ENCODE results near the gene PGBD1. TPM values are rescaled to one million over a fixed set of nuclear protein-coding genes. Genes with fewer than 3 reads are reported as not detected.

The PGBD1 gene
- total and polyA plus RNA-seq, 2 of the 13 experiments (the other 11 are each of a cell fraction or from before 2014, with no cell fraction given), result 3.6 to 6.9 TPM

DNA sequence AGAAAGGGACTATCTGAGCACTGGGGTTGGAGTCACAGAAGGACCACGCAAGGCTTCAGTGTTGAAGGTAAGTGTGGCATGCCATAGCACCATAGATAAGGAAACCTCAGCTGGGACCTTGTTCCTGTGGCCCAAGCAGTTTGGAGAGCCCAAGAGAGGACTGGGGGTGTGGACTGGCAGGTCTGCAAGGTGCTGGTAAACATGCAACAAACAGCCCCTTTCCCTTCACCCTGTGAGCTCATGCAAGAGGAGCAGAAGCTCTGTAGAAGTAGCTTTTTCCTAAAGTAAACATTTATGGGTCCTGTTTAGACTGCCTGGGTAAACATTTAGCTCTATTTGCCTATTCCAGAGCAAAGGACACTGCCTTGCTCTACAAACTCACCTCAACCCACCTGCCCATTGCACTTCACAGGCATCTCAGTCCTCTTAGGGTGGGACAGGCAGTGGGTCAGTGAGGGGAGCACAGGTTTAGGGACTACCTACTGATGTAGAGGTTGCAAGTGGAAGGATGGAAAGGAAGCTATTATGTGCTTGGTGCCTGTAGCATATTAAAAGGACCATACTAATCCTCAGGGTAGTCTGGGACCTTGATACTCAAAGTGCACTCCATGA lies 42.5 kb downstream of the PGBD1 start (continued):
- TF ChIP-seq, protein P1, sequence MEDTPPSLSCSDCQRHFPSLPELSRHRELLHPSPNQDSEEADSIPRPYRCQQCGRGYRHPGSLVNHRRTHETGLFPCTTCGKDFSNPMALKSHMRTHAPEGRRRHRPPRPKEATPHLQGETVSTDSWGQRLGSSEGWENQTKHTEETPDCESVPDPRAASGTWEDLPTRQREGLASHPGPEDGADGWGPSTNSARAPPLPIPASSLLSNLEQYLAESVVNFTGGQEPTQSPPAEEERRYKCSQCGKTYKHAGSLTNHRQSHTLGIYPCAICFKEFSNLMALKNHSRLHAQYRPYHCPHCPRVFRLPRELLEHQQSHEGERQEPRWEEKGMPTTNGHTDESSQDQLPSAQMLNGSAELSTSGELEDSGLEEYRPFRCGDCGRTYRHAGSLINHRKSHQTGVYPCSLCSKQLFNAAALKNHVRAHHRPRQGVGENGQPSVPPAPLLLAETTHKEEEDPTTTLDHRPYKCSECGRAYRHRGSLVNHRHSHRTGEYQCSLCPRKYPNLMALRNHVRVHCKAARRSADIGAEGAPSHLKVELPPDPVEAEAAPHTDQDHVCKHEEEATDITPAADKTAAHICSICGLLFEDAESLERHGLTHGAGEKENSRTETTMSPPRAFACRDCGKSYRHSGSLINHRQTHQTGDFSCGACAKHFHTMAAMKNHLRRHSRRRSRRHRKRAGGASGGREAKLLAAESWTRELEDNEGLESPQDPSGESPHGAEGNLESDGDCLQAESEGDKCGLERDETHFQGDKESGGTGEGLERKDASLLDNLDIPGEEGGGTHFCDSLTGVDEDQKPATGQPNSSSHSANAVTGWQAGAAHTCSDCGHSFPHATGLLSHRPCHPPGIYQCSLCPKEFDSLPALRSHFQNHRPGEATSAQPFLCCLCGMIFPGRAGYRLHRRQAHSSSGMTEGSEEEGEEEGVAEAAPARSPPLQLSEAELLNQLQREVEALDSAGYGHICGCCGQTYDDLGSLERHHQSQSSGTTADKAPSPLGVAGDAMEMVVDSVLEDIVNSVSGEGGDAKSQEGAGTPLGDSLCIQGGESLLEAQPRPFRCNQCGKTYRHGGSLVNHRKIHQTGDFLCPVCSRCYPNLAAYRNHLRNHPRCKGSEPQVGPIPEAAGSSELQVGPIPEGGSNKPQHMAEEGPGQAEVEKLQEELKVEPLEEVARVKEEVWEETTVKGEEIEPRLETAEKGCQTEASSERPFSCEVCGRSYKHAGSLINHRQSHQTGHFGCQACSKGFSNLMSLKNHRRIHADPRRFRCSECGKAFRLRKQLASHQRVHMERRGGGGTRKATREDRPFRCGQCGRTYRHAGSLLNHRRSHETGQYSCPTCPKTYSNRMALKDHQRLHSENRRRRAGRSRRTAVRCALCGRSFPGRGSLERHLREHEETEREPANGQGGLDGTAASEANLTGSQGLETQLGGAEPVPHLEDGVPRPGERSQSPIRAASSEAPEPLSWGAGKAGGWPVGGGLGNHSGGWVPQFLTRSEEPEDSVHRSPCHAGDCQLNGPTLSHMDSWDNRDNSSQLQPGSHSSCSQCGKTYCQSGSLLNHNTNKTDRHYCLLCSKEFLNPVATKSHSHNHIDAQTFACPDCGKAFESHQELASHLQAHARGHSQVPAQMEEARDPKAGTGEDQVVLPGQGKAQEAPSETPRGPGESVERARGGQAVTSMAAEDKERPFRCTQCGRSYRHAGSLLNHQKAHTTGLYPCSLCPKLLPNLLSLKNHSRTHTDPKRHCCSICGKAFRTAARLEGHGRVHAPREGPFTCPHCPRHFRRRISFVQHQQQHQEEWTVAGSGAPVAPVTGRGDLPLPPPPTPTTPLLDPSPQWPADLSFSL (CRISPR knock-in tag; IDR thresholded peaks at IDR 0.05), result no peak; the same call in 1 of the 2 replicates
- TF ChIP-seq SUZ12 (IDR thresholded peaks at IDR 0.05; ENCODE audit: low read depth, low read length) (no peak), POLR2A (IDR thresholded peaks at IDR 0.05; ENCODE audit: insufficient read depth in 1 of 2, low read depth in 2 of 2, low read length in 2 of 2) (peak in 1 of 2 experiments; percentile 22; a peak in 1 of 4 replicates), ATAD3A (CRISPR knock-in tag; IDR thresholded peaks at IDR 0.05) (no peak), TBX2 (CRISPR knock-in tag; IDR thresholded peaks at IDR 0.05; ENCODE audit: borderline replicate concordance) (peak; percentile 67; the same call in 1 of the 2 replicates), XBP1 (CRISPR knock-in tag; IDR thresholded peaks at IDR 0.05) (0 out of 2 replicates have a peak, but pooled peaks have one; percentile 17), SATB2 (CRISPR knock-in tag; IDR thresholded peaks at IDR 0.05) (0 out of 2 replicates have a peak, but pooled peaks have one; percentile 38), ZNF775 (CRISPR knock-in tag; IDR thresholded peaks at IDR 0.05; ENCODE audit: borderline replicate concordance) (0 out of 2 replicates have a peak, but pooled peaks have one; percentile 65), ZMYM3 (CRISPR knock-in tag; IDR thresholded peaks at IDR 0.05) (peak; percentile 75), KAT8 (CRISPR knock-in tag; IDR thresholded peaks at IDR 0.05) (peak; percentile 68), ELF3 (CRISPR knock-in tag; IDR thresholded peaks at IDR 0.05) (peak; percentile 28; the same call in 1 of the 2 replicates)
- TF ChIP-seq, protein P2, sequence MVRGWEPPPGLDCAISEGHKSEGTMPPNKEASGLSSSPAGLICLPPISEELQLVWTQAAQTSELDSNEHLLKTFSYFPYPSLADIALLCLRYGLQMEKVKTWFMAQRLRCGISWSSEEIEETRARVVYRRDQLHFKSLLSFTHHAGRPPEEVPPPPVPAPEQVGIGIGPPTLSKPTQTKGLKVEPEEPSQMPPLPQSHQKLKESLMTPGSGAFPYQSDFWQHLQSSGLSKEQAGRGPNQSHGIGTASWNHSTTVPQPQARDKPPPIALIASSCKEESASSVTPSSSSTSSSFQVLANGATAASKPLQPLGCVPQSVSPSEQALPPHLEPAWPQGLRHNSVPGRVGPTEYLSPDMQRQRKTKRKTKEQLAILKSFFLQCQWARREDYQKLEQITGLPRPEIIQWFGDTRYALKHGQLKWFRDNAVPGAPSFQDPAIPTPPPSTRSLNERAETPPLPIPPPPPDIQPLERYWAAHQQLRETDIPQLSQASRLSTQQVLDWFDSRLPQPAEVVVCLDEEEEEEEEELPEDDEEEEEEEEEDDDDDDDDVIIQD (CRISPR knock-in tag; IDR thresholded peaks at IDR 0.05; ENCODE audit: low read depth), result peak; percentile 80
- TF ChIP-seq, protein P3, sequence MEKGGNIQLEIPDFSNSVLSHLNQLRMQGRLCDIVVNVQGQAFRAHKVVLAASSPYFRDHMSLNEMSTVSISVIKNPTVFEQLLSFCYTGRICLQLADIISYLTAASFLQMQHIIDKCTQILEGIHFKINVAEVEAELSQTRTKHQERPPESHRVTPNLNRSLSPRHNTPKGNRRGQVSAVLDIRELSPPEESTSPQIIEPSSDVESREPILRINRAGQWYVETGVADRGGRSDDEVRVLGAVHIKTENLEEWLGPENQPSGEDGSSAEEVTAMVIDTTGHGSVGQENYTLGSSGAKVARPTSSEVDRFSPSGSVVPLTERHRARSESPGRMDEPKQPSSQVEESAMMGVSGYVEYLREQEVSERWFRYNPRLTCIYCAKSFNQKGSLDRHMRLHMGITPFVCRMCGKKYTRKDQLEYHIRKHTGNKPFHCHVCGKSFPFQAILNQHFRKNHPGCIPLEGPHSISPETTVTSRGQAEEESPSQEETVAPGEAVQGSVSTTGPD (CRISPR knock-in tag; IDR thresholded peaks at IDR 0.05), result 0 out of 2 replicates have a peak, but pooled peaks have one; percentile 53
- TF ChIP-seq, protein P4, sequence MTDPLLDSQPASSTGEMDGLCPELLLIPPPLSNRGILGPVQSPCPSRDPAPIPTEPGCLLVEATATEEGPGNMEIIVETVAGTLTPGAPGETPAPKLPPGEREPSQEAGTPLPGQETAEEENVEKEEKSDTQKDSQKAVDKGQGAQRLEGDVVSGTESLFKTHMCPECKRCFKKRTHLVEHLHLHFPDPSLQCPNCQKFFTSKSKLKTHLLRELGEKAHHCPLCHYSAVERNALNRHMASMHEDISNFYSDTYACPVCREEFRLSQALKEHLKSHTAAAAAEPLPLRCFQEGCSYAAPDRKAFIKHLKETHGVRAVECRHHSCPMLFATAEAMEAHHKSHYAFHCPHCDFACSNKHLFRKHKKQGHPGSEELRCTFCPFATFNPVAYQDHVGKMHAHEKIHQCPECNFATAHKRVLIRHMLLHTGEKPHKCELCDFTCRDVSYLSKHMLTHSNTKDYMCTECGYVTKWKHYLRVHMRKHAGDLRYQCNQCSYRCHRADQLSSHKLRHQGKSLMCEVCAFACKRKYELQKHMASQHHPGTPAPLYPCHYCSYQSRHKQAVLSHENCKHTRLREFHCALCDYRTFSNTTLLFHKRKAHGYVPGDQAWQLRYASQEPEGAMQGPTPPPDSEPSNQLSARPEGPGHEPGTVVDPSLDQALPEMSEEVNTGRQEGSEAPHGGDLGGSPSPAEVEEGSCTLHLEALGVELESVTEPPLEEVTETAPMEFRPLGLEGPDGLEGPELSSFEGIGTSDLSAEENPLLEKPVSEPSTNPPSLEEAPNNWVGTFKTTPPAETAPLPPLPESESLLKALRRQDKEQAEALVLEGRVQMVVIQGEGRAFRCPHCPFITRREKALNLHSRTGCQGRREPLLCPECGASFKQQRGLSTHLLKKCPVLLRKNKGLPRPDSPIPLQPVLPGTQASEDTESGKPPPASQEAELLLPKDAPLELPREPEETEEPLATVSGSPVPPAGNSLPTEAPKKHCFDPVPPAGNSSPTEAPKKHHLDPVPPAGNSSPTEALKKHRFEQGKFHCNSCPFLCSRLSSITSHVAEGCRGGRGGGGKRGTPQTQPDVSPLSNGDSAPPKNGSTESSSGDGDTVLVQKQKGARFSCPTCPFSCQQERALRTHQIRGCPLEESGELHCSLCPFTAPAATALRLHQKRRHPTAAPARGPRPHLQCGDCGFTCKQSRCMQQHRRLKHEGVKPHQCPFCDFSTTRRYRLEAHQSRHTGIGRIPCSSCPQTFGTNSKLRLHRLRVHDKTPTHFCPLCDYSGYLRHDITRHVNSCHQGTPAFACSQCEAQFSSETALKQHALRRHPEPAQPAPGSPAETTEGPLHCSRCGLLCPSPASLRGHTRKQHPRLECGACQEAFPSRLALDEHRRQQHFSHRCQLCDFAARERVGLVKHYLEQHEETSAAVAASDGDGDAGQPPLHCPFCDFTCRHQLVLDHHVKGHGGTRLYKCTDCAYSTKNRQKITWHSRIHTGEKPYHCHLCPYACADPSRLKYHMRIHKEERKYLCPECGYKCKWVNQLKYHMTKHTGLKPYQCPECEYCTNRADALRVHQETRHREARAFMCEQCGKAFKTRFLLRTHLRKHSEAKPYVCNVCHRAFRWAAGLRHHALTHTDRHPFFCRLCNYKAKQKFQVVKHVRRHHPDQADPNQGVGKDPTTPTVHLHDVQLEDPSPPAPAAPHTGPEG (CRISPR knock-in tag; IDR thresholded peaks at IDR 0.05), result 0 out of 2 replicates have a peak, but pooled peaks have one; percentile 41

All from HepG2 (cell line).